Skin of body (tissue), 2 donors: ENCODE measurements around the gene CFAP119. TPM values are rescaled to one million over a fixed set of nuclear protein-coding genes. Genes with fewer than 3 reads are reported as not detected.
A peak's percentile ranks its signal among the peaks of the same experiment; 100 is the strongest.

Source experiments
- DNase-seq: peaks from one replicate; lab custom pipeline; 2025; lab: John Stamatoyannopoulos, UW
- total RNA-seq: library from RNA; depleted of rRNA; stranded (reverse); fragments of >200 nt; gene quantifications from one replicate; pipeline ENCODE4 v1.2.3, GENCODE V29; 2014

Gene CFAP119
- total RNA-seq, 1 donor from 2014 or later = 0.79 TPM

GRCh38 chr16:30782486-30783279 is 20.8 kb upstream of the CFAP119 start:
- DNase-seq = no peak

- no peak for DNase-seq
These were observed 18.7 kb upstream of the CFAP119 start for GRCh38 chr16:30780549-30780948.

- DNase-seq = no peak
These were observed 18.2 kb upstream of the CFAP119 start for GRCh38 chr16:30780021-30780420.

GRCh38 chr16:30779596-30779995 is 17.7 kb upstream of the CFAP119 start:
- no peak for DNase-seq

- no peak for DNase-seq
These were observed 16.8 kb upstream of the CFAP119 start for GRCh38 chr16:30778549-30779244.

GRCh38 chr16:30777591-30778297 is 15.9 kb upstream of the CFAP119 start:
- DNase-seq = no peak

GRCh38 chr16:30775392-30776188 is 13.7 kb upstream of the CFAP119 start:
- DNase-seq = peak; percentile 57

GRCh38 chr16:30775131-30775391 is 13.2 kb upstream of the CFAP119 start:
- DNase-seq = no peak

GRCh38 chr16:30774367-30775130 is 12.7 kb upstream of the CFAP119 start:
- DNase-seq = no peak

GRCh38 chr16:30773826-30774225 is 12.0 kb upstream of the CFAP119 start:
- no peak for DNase-seq

GRCh38 chr16:30771726-30772125 is 9.9 kb upstream of the CFAP119 start:
- DNase-seq = no peak

GRCh38 chr16:30769379-30770089 is 7.7 kb upstream of the CFAP119 start:
- DNase-seq = no peak

GRCh38 chr16:30768583-30769181 is 6.8 kb upstream of the CFAP119 start:
- DNase-seq = no peak

GRCh38 chr16:30767767-30768465 is 6.1 kb upstream of the CFAP119 start:
- DNase-seq = no peak

- no peak for DNase-seq
These were observed 5.0 kb upstream of the CFAP119 start for GRCh38 chr16:30766933-30767284.

- no peak for DNase-seq
These were observed 4.5 kb upstream of the CFAP119 start for GRCh38 chr16:30766206-30766932.

GRCh38 chr16:30764816-30765465 is 3.1 kb upstream of the CFAP119 start:
- no peak for DNase-seq

GRCh38 chr16:30764086-30764485 is 2.2 kb upstream of the CFAP119 start:
- DNase-seq = no peak
